PC-9 (cell line): Measurements from ENCODE around the gene TMPRSS2. TPM values are rescaled to one million over a fixed set of nuclear protein-coding genes. Genes with fewer than 3 reads are reported as not detected.

Source experiments
- BruUV-seq: library from RNA; stranded (reverse); fragments of 400-500 nt; replicated peaks from 2 replicates; lab custom pipeline; 2021; lab: Mats Ljungman, UMichigan
- CTCF ChIA-PET: fragments of 300-600 bp; sonication (Branson Sonifier 250); formaldehyde crosslinking; loops from one replicate; lab custom pipeline; 2022; ENCODE audit warnings: antibody characterized with exemption; lab: Charles Lee
- POLR2A ChIA-PET: fragments of 300-600 bp; sonication (Branson Sonifier 250); formaldehyde crosslinking; loops from one replicate; lab custom pipeline; 2022; ENCODE audit warnings: antibody characterized with exemption; ENCODE audit not compliant: unreplicated experiment; lab: Charles Lee
- DNase-seq, 2 experiments: peaks; one replicate each; pipeline versions ENCODE4 v3.0.0 to v3.0.0-alpha.2; 2015 to 2022; ENCODE audit warnings: mixed read lengths in 1 of 2
- H2AFZ ChIP-seq: fragments of 200-600 bp; sonication (generic); 2 replicates; pipeline ENCODE4 v1.8.1; 2017; ENCODE audit warnings: antibody characterized with exemption
- H3F3A ChIP-seq: fragments of 200-600 bp; sonication (generic); 2 replicates; pipeline ENCODE4 v1.8.1; 2017; ENCODE audit warnings: antibody characterized with exemption, mild to moderate bottlenecking, low read depth; ENCODE audit not compliant: insufficient read depth
- H3K27ac ChIP-seq: fragments of 200-600 bp; sonication (generic); 2 replicates; pipeline ENCODE4 v1.6.1; 2016; ENCODE audit warnings: mixed run types
- H3K27me3 ChIP-seq: fragments of 200-600 bp; sonication (generic); 2 replicates; pipeline ENCODE4 v1.6.1; 2016; ENCODE audit warnings: low read depth, mixed run types; ENCODE audit not compliant: insufficient read depth
- H3K36me3 ChIP-seq: fragments of 200-600 bp; sonication (generic); 2 replicates; pipeline ENCODE4 v1.6.1; 2016; ENCODE audit warnings: low read depth, mixed run types
- H3K4me1 ChIP-seq: fragments of 200-600 bp; sonication (generic); replicated peaks from 2 replicates; pipeline ENCODE4 v1.6.1; 2016; ENCODE audit warnings: mixed run types; ENCODE audit not compliant: insufficient read depth
- H3K4me2 ChIP-seq: fragments of 200-600 bp; sonication (generic); 2 replicates; pipeline ENCODE4 v1.6.1; 2017; ENCODE audit warnings: mixed run types
- H3K4me3 ChIP-seq: fragments of 200-600 bp; sonication (generic); 2 replicates; pipeline ENCODE4 v1.6.1; 2016; ENCODE audit warnings: mixed run types
- H3K79me2 ChIP-seq: fragments of 200-600 bp; sonication (generic); 2 replicates; pipeline ENCODE4 v1.6.1; 2017; ENCODE audit warnings: low read depth, mixed run types
- H3K9me2 ChIP-seq: fragments of 200-600 bp; sonication (generic); 2 replicates; pipeline ENCODE4 v1.8.1; 2017; ENCODE audit warnings: mild to moderate bottlenecking; ENCODE audit not compliant: insufficient read depth
- H3K9me3 ChIP-seq: fragments of 200-600 bp; sonication (generic); 2 replicates; pipeline ENCODE4 v1.8.1; 2016; ENCODE audit warnings: low read depth; ENCODE audit not compliant: insufficient read depth
- H4K20me1 ChIP-seq: fragments of 200-600 bp; sonication (generic); 2 replicates; pipeline ENCODE4 v1.8.1; 2017; ENCODE audit not compliant: insufficient read depth
- CTCF ChIP-seq: fragments of 200-600 bp; sonication (generic); conservative IDR thresholded peaks from 2 replicates; pipeline ENCODE4 v1.6.1; 2017; ENCODE audit warnings: mixed run types, antibody characterized with exemption, mild to moderate bottlenecking, moderate library complexity
- EZH2 ChIP-seq: fragments of 200-600 bp; sonication (generic); IDR thresholded peaks from 2 replicates; pipeline ENCODE4 v1.8.0; 2017; ENCODE audit warnings: antibody characterized with exemption, low read depth
- intact Hi-C: fragments of 100-400 bp; cut with micrococcal nuclease; formaldehyde crosslinking; loops from one replicate; pipeline ENCODE4 v1.10.0; 2022; ENCODE audit not compliant: unreplicated experiment
- total RNA-seq: library from RNA; stranded (reverse); gene quantifications from 2 replicates; pipeline ENCODE4 v1.2.3, GENCODE V29; 2021

Gene TMPRSS2
- total RNA-seq, 1 experiment from 2014 or later = 0.61 TPM

GRCh38 chr21:41542727-41543126, 34.8 kb upstream of the TMPRSS2 start:
- Histone ChIP-seq H3K4me3 (no peak overlapping the region), H3K27ac (no peak overlapping the region), H3K9me2 (no peaks in the 10 kb centered on the region), H2AFZ (no peak overlapping the region), H4K20me1 (no peaks in the 10 kb centered on the region), H3K79me2 (no peaks in the 10 kb centered on the region), H3K4me1 (0 out of 2 replicates have a peak, but pooled peaks cover 5% of the 10 kb centered on the region), H3K36me3 (no peaks in the 10 kb centered on the region), H3K4me2 (no peak overlapping the region), H3K9me3 (no peaks in the 10 kb centered on the region), H3F3A (no peaks in the 10 kb centered on the region), H3K27me3 (no peaks in the 10 kb centered on the region)
- no TSS peak for BruUV-seq
- ChIA-PET CTCF (no interaction called here), POLR2A (no interaction called here)
- no peak for DNase-seq
- intact Hi-C loops = no loop called here
- no peak for TF ChIP-seq CTCF
- no peak for TF ChIP-seq EZH2

- no peaks in the 10 kb centered on the region for H3K9me2 ChIP-seq
- intact Hi-C loops = loop anchor here (5.0 kb wide), 1 partner anchor 60 kb away; no protein-coding TSS in a partner anchor
These were observed 29.4 kb upstream of the TMPRSS2 start for GRCh38 chr21:41537356-41537755.

GRCh38 chr21:41536827-41537103, 28.8 kb upstream of the TMPRSS2 start:
- Histone ChIP-seq H2AFZ (peak overlapping the region; percentile 72), H3K9me3 (no peaks in the 10 kb centered on the region), H3K9me2 (no peaks in the 10 kb centered on the region), H3K4me3 (peak overlapping the region; percentile 21; the same call in 1 of the 2 replicates), H3K4me1 (peaks cover 28% of the 10 kb centered on the region), H3K27ac (peak overlapping the region; percentile 70), H3K79me2 (no peaks in the 10 kb centered on the region), H3K4me2 (peak overlapping the region; percentile 83), H3F3A (peaks cover 13% of the 10 kb centered on the region), H3K36me3 (no peaks in the 10 kb centered on the region), H3K27me3 (no peaks in the 10 kb centered on the region), H4K20me1 (no peaks in the 10 kb centered on the region)
- BruUV-seq = no TSS peak
- POLR2A ChIA-PET = no interaction called here
- CTCF ChIA-PET = no interaction called here
- TF ChIP-seq EZH2 (no peak), CTCF (no peak)
- intact Hi-C loops = loop anchor here (1.0 to 5.0 kb wide), 2 partner anchors 47 to 59 kb away; no protein-coding TSS in a partner anchor
- DNase-seq = no peak

More at GRCh38 chr21:41537356-41537755, 29.4 kb upstream of the TMPRSS2 start:
- Histone ChIP-seq H3K36me3 (no peaks in the 10 kb centered on the region), H2AFZ (no peak overlapping the region), H3K27me3 (no peaks in the 10 kb centered on the region), H4K20me1 (no peaks in the 10 kb centered on the region), H3K27ac (no peak overlapping the region), H3F3A (peaks cover 13% of the 10 kb centered on the region), H3K79me2 (no peaks in the 10 kb centered on the region), H3K4me2 (no peak overlapping the region), H3K4me1 (peaks cover 28% of the 10 kb centered on the region), H3K9me3 (no peaks in the 10 kb centered on the region), H3K4me3 (no peak overlapping the region)
- peak in 1 of 2 experiments; percentile 41 for DNase-seq
- no TSS peak for BruUV-seq
- no peak for TF ChIP-seq CTCF
- TF ChIP-seq EZH2 = no peak
- ChIA-PET CTCF (no interaction called here), POLR2A (interaction anchor here (0.6 kb wide), 1 partner anchor 90 kb away, joined by 4 read pairs; no protein-coding TSS in a partner anchor)
